ENCODE measurements around the gene HYDIN.

The HYDIN gene

DNA sequence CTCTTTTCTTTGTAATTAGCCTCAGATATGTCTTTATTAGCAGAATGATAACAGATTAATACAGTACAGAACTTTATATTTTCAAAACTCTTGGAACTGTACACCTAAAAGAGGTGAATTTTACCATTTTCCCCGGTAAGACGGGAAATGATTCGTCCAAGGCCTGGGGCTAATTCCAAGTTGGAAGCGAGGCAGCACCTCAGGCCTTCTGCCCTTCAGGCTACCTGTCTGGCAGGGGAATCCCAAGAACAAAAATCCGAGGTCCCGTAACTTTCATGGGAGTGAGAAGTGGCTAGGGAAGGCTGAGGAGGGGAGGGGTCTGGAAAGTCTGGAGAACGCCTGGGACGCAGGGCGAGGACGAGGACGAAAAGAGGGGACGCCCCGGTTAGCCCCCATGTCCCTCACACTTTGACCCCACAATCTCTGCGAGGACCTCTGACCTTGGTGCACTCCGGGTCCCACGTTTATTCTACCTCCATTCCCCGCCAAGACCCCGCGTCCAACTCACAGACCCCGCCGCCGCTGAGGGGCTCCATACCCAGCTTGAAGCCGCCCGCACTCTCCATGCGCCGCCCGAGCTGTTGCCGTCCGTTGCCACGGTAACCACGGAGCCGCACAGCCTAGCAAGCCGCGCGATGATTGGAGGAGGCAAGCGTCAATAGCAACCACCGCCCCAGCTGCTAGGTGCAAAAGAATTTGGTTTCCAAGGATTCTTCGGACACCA, at the start of gene HYDIN:
TSS of gene HYDIN (minus strand) at position 601 of the 724 bp plus-strand sequence. CDS start 43,827 bp downstream, outside the sequence.
- peak; percentile 11 for DNase-seq

DNA sequence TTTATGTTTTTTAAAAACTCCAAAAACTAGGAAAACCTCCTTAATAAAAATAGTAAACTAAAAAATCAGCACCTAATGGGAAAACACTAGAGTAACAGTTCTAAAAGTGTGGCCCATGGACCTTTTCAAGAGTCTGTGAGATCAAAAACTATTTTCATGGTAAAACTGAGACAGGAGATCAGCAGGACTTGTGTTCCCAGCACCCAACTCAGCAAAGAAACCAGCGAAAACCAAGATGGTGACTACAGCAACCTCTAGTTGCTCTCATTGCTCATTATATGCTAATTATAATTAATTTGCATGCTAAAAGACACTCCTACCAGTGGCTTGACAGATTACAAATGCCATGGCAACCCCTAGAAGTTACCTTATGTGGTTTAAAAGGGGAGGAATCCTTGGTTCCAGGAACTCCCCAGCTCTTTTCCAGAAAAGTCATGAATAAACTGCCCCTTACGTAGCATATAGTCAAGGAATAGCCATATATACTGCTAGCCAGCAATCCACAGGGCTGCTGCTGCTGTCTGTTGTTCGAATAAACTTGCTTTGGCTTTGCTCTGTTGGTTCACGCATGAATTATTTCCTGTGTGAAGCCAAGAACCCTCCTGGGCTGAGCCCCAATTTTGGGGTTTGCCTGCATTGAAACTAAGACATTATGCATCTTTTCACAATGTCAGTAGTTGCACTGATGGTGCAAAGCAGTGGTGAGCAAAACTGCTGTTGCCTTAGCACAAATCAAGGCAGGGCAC, 46.2 kb upstream of the HYDIN start:
- DNase-seq, result no peak

DNA sequence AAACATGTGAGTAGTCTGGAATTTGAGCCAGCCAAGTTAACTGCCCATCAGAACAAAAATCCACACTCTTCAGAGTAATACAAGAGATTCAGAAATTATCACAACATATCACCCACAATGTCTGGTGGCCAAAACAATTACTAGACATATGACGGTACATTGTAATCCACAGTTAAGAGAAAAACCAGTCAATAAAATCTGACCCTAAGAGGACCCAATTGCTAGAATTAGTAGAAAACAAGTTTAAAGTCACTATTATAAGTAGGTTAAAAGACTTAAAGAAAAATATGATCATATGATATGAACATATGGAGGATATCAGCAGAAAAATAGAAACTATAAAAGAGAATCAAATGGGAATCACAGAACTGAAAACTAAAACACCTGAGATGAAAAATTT, 42.9 kb upstream of the HYDIN start:
- no peak for DNase-seq

DNA sequence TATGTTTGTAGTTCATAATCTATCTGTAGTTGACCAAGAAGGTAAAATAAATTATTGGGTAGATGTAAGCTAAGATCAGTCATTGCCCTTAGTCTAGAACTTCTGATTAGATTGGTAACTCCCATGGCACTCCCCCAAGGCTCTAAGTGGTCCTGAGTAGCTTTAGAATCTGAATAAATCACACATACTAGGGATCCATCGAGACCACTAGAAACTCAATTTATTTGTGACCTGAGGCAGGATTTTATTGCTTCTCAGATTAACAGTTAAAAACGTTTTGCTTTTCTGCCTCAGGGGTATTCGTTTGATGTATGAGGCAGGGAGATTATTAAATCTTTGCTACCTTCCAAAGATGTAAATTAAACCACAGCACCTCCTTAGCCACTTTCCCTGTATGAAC, 33.8 kb upstream of the HYDIN start:
- DNase-seq, result no peak

DNA sequence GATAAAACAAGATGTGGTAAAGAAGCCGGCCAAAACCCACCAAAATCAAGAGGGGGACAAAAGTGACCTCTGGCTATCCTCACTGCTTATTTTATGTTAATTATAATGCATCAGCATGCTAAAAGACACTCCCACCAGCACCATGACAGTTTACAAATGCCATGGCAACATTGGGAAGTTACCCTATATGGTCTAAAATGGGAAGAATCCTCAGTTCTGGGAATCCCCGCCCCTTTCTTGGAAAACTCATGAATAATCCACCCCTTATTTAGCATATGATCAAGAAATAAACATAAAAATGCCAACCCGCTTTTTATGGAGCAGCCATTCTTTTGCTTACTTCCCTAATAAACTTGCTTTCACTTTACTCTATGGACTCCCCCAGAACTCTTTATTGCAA, 33.1 kb upstream of the HYDIN start:
- no peak for DNase-seq

DNA sequence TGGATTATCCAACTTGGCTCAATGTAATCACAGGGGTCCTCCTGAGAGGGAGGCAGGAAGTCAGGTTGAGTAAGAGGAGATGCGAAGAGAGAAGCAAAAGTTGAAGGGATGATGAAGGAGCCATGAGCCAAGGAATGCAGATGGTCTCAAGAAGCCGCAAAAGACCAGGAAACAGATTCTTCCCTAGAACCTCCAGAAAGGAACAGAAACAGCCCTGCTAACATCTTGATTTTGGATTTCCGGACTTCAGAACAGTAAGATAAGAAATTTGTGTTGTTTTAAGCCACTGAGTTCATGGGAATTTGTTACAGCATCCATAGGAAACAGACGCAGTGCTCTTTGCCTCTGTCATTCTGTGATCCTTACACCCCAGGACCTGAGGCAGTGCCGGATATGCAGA, 31.9 kb upstream of the HYDIN start:
- DNase-seq, result no peak

DNA sequence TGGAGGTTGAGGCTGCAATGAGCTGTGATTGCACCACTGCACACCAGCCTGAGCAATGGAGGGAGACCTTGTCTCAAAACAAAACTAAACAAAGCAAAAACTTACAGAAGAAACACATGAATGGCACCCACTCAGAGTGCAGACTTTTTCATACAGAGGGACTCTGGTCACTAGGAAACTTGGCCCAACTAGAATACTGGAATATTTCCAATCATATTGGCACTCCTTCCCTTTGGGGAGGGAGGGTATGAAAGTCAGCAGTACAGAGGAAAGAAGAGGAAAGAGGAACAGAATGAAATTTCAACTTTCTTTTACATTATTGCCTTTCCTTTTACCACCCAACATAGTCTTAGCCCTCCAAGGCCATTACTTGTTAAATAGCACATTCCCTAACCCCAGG, 30.5 kb upstream of the HYDIN start:
- DNase-seq, result no peak

DNA sequence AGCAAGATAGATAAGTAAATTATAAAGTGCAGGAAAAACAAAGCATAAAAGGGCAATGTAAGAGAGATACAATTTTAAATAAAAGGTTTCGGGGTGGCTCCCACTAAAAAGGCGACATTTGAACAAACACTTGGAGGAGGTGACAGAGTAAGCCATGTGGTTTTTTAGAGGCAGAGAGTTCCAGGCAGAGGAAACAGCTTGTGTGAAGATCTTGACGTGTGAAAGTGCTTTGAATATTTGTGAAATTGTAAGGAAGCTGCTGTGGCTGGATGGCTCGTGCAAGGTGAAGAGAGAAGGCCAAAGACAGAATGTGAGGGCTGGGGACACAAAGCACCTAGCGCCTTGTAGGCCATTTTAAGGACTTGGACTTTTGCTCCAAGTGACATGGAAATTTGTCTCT, 28.6 kb upstream of the HYDIN start:
- DNase-seq, result no peak

DNA sequence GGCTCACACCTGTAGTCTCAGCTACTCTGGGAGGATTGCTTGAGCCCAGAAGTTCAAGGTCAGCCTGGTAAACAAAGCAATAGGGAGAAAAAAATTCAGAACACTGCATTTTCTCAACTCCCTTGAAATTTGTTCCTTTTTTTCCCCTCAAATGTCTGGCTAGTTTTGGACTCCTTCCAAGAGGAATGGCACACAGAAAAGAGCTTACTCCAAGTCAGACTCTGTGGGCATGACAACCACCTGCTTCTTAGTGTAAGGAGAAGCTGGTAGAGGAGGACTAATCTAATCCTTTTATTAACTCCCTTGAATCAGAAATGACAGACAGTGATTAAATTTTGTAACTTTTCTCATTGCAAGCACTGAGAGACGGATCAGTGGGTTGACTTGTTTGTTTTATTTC, 27.9 kb upstream of the HYDIN start:
- DNase-seq, result no peak

DNA sequence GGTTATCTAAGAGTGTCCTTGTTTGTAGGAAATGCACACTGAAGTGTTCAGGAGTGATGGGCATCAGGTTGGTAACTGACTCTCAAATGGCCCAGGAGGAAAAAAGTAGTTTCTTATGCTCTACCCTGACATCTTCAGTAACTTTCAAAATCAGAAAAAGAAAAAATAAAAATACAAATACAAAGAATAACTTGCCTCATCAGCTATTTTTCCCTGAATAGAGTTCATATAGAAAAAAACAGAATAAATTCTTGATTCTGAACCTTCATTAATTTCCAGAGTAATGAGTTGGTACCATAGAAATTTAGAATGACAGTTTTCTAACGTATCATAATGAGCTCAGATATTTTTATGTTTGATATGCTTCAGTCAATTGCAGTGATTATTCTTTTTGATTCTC, 27.2 kb upstream of the HYDIN start:
- no peak for DNase-seq

DNA sequence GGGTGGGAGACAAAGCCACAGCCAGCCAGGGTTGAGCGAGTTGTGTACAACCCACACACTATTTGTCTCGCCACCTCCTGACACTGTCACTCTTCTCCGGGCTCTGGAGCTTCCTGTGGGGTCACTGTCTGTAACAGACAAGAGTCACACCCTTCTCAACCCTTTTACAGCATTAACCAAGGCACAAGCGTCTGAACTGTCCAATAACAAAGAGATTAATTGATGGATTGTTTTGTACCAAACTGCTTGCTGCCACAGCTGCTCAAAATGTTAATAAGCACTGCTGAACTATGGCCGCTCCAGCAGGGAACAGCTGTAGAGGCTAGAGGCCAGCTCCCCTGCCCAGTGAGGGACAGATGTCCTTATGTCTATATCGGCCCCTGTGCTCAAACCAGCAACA, 25.2 kb upstream of the HYDIN start:
- DNase-seq, result no peak

DNA sequence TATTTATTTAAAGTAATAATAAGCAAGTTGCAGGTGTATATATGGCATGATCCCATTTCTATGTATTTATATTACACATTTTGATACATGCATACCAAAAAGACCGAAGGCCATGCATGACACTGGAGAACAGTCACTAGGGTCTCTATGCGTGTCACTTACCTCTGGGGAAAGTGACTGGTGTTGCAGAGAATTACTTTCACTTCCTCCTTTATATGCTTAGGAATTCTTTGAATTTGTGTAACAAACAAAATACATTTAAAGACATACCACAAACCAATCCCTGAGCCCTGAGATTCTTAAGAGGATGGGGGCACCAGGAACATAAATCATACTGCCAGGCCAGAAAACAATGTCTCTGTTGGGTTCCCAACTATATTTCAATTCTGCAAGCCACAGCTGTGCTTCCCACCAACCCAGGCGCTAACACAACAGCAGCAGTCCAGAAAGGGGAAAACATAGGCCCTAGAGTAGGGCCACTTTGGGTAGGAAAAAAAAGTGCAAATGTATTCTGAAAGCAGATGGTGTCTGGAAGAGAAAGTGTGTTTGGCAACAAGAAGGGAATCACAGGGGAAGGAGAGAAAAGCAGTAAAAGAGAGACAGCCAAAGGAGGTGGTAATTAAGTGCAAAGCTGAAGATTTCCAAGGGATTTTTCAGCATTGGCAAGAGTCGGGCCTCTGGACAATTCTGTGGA, 24.5 kb upstream of the HYDIN start:
- no peak for DNase-seq

DNA sequence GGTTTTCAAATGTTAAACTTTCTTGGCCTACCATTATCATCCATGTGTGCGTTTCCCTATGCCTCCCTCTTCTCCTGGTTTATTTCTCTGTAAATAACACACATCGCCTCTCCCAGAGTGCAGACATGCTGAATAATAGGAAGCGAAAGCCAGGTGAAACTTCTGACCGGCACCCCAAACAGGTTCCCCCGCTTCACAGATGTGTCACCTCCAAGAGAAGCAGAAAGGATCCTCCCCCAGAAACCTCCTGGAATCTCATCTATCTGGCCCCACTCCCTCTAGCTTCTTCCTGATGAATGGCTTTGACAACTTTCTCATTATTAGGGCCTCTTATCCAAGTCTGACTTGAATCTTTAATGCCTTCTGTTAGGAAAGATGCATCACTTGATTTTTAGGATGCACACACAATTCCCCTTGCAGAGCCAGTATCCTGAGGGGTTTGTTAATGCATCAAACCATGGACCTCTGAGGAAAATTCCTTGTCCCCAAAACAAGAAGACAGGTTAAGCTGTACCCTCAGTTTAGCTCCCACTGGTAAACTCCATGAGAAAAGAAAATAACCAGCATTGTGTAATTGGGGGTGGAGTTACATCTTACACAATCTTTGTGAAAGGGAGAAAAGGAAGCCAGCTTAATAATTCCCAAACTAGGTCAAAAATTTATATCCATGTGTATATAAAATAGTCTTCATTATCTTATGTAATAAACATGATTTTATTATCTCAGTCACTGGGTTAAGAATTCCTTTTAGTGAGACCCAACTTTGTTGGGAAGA, 20.1 kb upstream of the HYDIN start:
- DNase-seq, result no peak

DNA sequence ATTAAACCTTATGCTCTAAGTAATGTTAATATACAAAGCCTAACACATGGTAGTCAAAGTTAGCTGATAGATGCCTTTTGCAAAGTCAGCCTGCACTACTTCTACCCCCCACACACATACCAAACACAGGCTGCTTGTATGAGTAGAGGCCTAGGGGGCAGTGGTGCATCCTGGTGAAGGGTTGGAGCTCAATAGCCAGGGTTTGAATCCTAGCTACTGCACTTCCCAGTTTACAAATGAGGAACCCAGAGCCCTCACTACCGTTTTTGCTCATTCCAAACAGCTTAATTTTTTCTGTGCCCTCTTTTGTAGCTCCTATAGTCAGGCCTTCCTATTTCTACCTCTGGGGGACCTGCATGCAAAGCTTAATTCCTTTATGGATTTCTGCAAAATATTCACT, 18.9 kb upstream of the HYDIN start:
- no peak for DNase-seq

DNA sequence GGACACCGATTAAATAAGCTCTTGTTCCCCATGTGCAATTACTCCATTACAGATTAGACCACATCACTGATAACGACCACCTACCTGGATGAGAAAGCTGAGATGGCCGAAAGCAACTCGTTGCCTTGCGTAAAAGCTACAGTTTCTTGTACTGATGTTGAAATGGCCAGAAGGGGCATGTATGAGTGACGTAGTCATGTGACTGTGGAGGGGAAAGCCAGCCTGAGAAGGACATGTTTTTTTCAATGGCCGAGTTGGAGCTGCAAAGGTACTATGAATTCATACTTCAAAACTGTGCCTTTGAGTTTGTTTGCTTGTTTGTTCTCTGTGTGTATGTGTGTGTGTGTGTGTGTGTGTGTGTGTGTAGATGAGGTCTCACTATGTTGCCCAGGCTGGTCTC, 17.0 kb upstream of the HYDIN start:
- no peak for DNase-seq

DNA sequence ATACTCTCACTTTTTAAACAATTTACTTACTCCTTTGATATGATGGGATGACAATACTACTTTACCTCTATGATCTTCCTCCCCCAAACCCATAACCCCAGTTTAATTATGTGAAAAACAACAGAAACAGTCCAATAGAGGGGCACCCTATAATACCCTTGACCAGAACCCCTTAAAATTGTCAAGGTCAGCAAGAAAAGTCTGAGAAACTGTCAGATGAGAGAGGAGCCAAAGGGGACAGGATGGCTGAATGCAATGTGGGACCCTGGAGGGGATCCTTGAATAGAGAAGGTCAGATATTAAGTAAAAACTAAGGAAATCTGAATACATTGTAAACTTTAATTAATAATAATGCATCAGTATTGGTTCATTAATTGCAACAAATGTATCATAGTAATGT, 15.8 kb upstream of the HYDIN start:
- no peak for DNase-seq

DNA sequence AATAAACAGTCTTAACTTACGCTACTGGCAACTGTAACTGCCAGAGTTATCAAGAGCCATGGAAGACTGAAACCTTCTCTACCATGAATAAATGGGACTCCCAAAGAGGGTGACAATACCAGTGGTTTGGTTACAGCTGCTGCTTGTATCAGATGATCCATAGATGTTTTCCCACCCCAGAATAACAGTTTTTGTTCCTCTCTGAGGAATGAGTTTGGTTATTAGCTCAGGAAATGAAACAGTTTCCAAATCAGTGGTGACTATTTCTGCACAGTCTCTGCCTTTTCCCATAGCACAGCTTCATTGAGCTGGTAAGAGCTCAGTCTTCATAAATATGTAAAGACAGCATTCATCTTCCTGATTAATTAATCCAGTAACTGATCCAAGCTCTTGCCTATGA, 14.0 kb upstream of the HYDIN start:
- no peak for DNase-seq

DNA sequence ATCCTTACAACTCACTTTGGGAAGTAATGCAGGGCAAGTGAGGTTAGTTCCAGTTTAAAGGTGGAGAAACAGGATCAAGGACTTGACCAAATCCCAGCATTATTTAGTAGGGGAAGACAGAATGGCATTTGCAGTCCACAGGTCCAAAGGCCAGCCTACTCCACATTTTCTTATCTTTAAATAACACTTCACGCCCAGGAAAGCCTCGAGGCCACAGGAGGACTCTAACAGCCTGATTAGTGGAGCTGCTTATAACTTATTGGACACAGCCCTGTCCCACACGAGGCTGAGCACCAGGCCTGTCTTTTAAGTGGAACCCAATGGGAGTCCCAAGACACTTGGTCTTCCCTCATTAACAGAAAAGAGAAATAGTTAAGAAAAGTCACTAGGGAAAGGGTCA, 12.1 kb upstream of the HYDIN start:
- DNase-seq, result no peak

DNA sequence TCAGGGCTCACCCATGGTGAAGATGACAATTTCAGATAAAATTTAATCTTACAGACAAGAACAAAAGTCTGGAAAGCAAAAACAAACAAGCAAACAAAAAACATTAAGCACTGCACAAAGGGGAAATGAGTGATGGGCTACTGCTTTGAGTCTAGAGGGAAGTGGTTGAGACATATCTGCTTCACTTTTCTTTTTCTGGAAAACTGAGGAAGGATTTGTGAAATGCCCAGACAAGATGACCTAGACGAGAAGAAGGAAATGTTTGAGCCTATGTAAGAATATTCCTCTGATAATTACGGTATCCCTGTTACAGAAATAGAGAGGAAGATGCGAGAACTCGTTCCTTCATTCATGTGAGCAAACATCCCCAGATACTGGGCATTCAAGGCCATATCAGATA, 11.5 kb upstream of the HYDIN start:
- DNase-seq, result no peak

DNA sequence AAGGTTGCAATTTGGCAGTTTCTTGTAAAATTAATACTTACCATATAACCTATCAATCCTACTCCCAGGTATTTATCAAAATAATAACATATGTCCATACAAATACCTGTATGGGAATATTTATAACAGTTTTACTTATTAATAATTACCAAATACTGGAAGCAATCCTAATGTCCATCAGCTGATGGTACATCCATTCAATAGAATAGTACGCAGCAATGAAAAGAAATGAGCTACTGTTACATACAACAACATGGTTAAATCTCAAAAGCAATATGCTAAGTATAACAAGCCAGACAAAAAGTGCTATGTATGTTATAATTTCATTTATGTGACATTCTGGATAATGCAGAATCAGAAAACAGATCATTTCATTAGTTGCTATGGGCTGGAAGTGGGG, 1.2 kb downstream of the HYDIN start:
- DNase-seq, result no peak

DNA sequence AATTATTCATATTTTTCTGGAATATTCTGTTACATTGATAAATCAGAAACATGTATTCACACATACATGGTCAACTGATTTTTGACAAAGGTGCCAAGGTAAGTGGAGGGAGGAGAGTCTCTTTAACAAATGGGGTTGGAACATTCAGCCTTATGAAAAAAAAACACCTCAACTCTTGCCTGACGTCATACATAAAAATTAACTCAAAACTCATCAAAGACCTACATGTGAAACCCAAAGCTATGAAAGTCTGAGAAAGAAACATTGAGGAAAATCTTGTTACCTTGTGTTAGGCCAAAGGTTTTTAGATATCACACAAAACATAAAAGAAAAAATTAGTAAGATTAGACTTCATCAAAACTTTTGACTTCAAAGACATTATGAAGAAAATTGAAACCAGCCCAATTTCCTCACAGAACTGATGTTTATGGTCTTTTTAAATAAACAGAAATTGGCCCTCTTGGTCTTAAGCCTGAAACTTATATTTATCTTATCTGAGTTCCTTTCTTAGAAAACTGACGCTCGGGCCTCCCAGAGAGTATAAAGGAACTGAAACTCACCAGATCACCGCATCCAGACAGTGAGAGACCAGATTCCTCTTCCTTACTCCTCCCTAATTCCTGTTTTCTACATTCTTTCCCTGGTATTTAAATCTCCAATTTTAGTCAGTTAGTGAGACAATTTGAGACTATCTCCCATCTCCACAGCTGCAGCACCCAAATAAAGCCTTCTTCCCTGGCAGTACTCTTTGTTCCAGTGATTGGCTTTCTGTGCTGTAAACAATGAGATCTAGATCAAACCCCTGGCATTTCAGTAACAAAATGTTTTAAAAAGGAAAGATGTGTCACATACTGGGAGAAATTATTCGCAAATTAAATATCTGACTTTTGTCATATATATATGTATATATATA, 4.0 kb downstream of the HYDIN start:
- no peak for DNase-seq

DNA sequence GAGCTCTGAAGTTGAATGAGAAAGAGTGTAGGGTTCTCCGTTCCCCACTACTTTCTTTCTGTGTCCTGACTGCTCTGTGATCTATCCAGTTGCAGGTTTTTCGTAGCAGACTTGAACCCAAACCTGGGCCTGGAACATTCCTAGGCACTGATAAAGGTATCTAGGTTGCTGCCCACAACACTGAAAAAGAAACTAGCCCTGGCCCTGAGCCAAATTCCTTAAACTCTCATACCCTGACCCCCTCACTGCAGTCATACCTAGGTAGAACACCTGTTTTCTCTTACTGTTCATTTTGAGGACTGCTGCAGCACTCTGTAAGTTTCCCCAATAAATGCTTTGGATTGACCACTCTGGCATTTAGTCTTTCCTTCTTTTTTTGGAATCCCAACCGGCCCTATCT, 5.4 kb downstream of the HYDIN start:
- no peak for DNase-seq
